A549 treated with AZD9567 at 1 μM for 4 hours (cell line): Measurements from ENCODE around the gene MIA. TPM values are rescaled to one million over a fixed set of nuclear protein-coding genes. Genes with fewer than 3 reads are reported as not detected.

Source experiments
- total RNA-seq: library from RNA; stranded (reverse); fragments of 200-300 nt; extraction: Qiagen RNA extraction; gene quantifications from 5 replicates; pipeline ENCODE4 v1.2.3, GENCODE V29; 2022; ENCODE audit not compliant: insufficient read depth

Gene MIA
- not detected in 5 replicates for total RNA-seq

GRCh38 chr19:40774916-40775631 lies at the start of gene MIA:
TSS of gene MIA (plus strand) at chr19:40775521. CDS start at chr19:40775543, 22 bp downstream.

DNA sequence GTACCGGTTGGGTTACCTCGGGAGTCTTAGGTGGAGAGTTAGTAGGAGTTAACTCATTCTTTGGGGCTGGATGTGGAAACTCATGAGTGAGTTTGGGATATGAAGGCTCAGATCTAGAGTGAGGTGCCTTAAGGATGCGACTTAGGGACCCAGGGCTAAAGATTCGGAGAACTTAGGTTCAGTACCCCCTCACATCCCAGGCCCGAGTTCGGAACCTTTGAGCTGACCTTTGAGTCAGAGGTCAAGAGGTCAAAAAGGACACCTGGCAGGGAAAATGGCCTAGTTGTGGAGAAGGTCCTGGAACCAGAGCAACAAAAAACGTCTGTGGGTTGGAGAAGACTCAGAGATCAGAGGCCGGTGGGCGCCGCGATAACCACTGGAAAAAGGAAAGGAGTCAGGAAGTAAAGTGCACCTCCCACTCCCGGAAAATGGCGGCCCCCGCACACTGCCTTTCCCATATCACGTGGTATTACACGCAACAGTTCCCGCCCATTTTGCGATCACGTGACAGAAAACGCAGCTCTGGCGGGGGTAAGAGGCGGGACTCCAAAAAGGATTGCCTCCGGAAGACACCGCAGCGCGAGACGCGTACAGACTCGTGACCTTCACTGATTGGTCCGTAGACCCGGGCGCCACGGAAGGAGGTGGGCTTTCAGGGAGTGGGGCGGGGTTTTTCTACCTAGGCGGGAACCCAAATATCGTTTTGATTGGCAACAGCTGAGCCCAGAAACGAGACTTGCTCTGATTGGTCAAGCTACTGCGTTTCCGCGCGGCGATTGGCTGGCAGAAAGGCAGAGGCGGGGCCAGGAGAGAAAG lies 25.1 kb upstream of the MIA start, which contains the start of gene ACTMAP:
Gene ACTMAP (minus strand): TSS at position 420 of the 816 bp plus-strand sequence. CDS start 674 bp downstream, outside the sequence.

DNA sequence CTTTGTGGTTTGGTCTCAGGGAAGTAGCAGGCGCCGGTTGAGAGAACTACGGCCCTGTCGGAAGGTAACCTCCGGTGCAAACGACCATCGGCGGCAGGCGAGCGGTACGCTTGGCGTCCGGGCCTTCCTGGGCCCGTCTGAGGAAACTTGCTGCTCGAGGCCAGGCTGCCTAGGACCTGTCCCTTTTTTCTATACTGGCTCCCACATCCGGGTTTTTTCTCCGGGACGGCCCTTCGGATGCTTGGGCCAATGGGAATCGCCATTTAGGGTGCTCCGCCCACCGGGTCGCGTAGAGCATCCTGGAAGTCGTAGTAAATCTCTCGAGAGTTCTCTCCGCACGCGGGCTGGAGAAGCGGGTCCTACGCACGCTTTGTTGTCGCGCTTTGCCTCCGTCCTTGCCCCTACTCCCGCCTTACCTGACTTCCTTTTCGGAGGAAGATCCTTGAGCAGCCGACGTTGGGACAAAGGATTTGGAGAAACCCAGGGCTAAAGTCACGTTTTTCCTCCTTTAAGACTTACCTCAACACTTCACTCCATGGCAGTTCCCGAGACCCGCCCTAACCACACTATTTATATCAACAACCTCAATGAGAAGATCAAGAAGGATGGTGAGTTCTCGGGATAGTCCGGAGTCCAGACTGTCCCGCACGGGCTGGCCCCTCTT lies 24.3 kb upstream of the MIA start, which contains the start of gene SNRPA:
Gene SNRPA (plus strand): TSS at position 330 of the 664 bp plus-strand sequence. CDS start 206 bp downstream, at position 536.

GRCh38 chr19:40777937-40778705 lies 2.8 kb downstream of the MIA start, which contains the start of gene RAB4B:
TSS of gene RAB4B (plus strand) at chr19:40778247. CDS start at chr19:40778376, 129 bp downstream.

GRCh38 chr19:40798683-40799557 lies 23.6 kb downstream of the MIA start, which contains the start of gene EGLN2:
TSS of gene EGLN2 (plus strand) at chr19:40799191. CDS start at chr19:40800573, 1,382 bp downstream.

Other genes with a start within 250 kb of the MIA start
- gene SHKBP1, start 198.6 kb upstream of the MIA start, total RNA-seq = 125 to 139 TPM (median 133 TPM) in 5 replicates
- 35.2 to 57.9 TPM (median 54.8 TPM) in 5 replicates for gene LTBP4, start 174.2 kb upstream of the MIA start, total RNA-seq
- 47.8 to 82.6 TPM (median 77.1 TPM) in 5 replicates for gene NUMBL, start 84.9 kb upstream of the MIA start, total RNA-seq
- gene COQ8B, start 58.6 kb upstream of the MIA start, total RNA-seq = 69.8 to 88.8 TPM (median 84.0 TPM) in 5 replicates
- gene ITPKC, start 58.4 kb upstream of the MIA start, total RNA-seq = 20.5 to 35.5 TPM (median 31.6 TPM) in 5 replicates
- 14.5 to 18.5 TPM (median 16.7 TPM) in 5 replicates for gene ACTMAP, start 25.0 kb upstream of the MIA start, total RNA-seq
- 145 to 179 TPM (median 153 TPM) in 5 replicates for gene SNRPA, start 24.3 kb upstream of the MIA start, total RNA-seq
- 12.8 to 22.1 TPM (median 20.1 TPM) in 5 replicates for gene RAB4B, start 2.7 kb downstream of the MIA start, total RNA-seq
- 79.8 to 98.3 TPM (median 95.8 TPM) in 5 replicates for gene EGLN2, start 23.7 kb downstream of the MIA start, total RNA-seq
- not detected in 5 replicates for gene CYP2A6, start 74.9 kb downstream of the MIA start, total RNA-seq
- gene CYP2A7, start 106.7 kb downstream of the MIA start, total RNA-seq = not detected in 5 replicates
- gene CYP2B6, start 215.8 kb downstream of the MIA start, total RNA-seq = not detected in 5 replicates